Measurements from ENCODE around the gene MLLT1.

The MLLT1 gene

GRCh38 chr19:6204866-6205723 is 74.7 kb downstream of the MLLT1 start:
- H3K27ac ChIP-seq (ENCODE audit: low read depth, low read length), result no peak overlapping the region
- no peaks in the 10 kb centered on the region for H3K9me2 ChIP-seq (replicated peaks; ENCODE audit: control insufficient read depth, low read length)
- no peak overlapping the region for H3K4me3 ChIP-seq (ENCODE audit: low read length)
- H3F3A ChIP-seq (ENCODE audit: control insufficient read depth, insufficient read depth), result 0 out of 2 replicates have a peak, but pooled peaks cover 2% of the 10 kb centered on the region
- peaks cover 24% of the 10 kb centered on the region for H3K4me1 ChIP-seq (ENCODE audit: control insufficient read depth, low read length)
- H3K79me2 ChIP-seq (ENCODE audit: control insufficient read depth, low read length), result no peaks in the 10 kb centered on the region
- TF ChIP-seq CTCF (IDR thresholded peaks at IDR 0.05; ENCODE audit: low read depth, low read length, poor library complexity, severe bottlenecking) (no peak), EZH2phosphoT487 (IDR thresholded peaks at IDR 0.05; ENCODE audit: borderline replicate concordance, low read length) (no peak)
- no peaks in the 10 kb centered on the region for H3K36me3 ChIP-seq (ENCODE audit: control insufficient read depth, low read length)
- no peaks in the 10 kb centered on the region for H4K20me1 ChIP-seq (ENCODE audit: control insufficient read depth, insufficient read depth, low read depth, low read length)
- no peaks in the 10 kb centered on the region for H3K9me3 ChIP-seq (ENCODE audit: control insufficient read depth, insufficient read depth, low read length)
- H3K27me3 ChIP-seq (ENCODE audit: control insufficient read depth, low read length), result no peaks in the 10 kb centered on the region
- H3K4me2 ChIP-seq (ENCODE audit: low read length), result no peak overlapping the region

GRCh38 chr19:6204212-6204611 is 75.6 kb downstream of the MLLT1 start:
- Histone ChIP-seq H3K27ac (ENCODE audit: low read depth, low read length) (0 out of 2 replicates have a peak overlapping the region, but pooled peaks have one; percentile 10), H3K4me2 (ENCODE audit: low read length) (peak overlapping the region; percentile 42)

GRCh38 chr19:6199240-6199994 is 80.4 kb downstream of the MLLT1 start:
- peaks cover 32% of the 10 kb centered on the region for H3K79me2 ChIP-seq (ENCODE audit: control insufficient read depth, low read length)
- peak overlapping the region; percentile 99 for H3K4me2 ChIP-seq (ENCODE audit: low read length)
- H3K4me1 ChIP-seq (ENCODE audit: control insufficient read depth, low read length), result peaks cover 34% of the 10 kb centered on the region
- H3K27ac ChIP-seq (ENCODE audit: low read depth, low read length), result peak overlapping the region; percentile 71
- no peaks in the 10 kb centered on the region for H3K9me3 ChIP-seq (ENCODE audit: control insufficient read depth, insufficient read depth, low read length)
- no peaks in the 10 kb centered on the region for H3K9me2 ChIP-seq (replicated peaks; ENCODE audit: control insufficient read depth, low read length)
- H3K27me3 ChIP-seq (ENCODE audit: control insufficient read depth, low read length), result no peaks in the 10 kb centered on the region
- H3K36me3 ChIP-seq (ENCODE audit: control insufficient read depth, low read length), result peaks cover 5% of the 10 kb centered on the region; the same call in 1 of the 2 replicates
- 0 out of 2 replicates have a peak, but pooled peaks cover 5% of the 10 kb centered on the region for H3F3A ChIP-seq (ENCODE audit: control insufficient read depth, insufficient read depth)
- TF ChIP-seq CTCF (IDR thresholded peaks at IDR 0.05; ENCODE audit: low read depth, low read length, poor library complexity, severe bottlenecking) (no peak), EZH2phosphoT487 (IDR thresholded peaks at IDR 0.05; ENCODE audit: borderline replicate concordance, low read length) (no peak)
- no peaks in the 10 kb centered on the region for H4K20me1 ChIP-seq (ENCODE audit: control insufficient read depth, insufficient read depth, low read depth, low read length)
- peak overlapping the region; percentile 99 for H3K4me3 ChIP-seq (ENCODE audit: low read length)

More at GRCh38 chr19:6204212-6204611, 75.6 kb downstream of the MLLT1 start:
- H3K79me2 ChIP-seq (ENCODE audit: control insufficient read depth, low read length), result peaks cover under 1% of the 10 kb centered on the region
- no peaks in the 10 kb centered on the region for H3K9me2 ChIP-seq (replicated peaks; ENCODE audit: control insufficient read depth, low read length)
- H3K27me3 ChIP-seq (ENCODE audit: control insufficient read depth, low read length), result no peaks in the 10 kb centered on the region
- no peaks in the 10 kb centered on the region for H3K9me3 ChIP-seq (ENCODE audit: control insufficient read depth, insufficient read depth, low read length)
- peaks cover 28% of the 10 kb centered on the region for H3K4me1 ChIP-seq (ENCODE audit: control insufficient read depth, low read length)
- H3K4me3 ChIP-seq (ENCODE audit: low read length), result peak overlapping the region; percentile 38
- no peak for TF ChIP-seq CTCF (IDR thresholded peaks at IDR 0.05; ENCODE audit: low read depth, low read length, poor library complexity, severe bottlenecking)
- no peak for TF ChIP-seq EZH2phosphoT487 (IDR thresholded peaks at IDR 0.05; ENCODE audit: borderline replicate concordance, low read length)
- no peaks in the 10 kb centered on the region for H4K20me1 ChIP-seq (ENCODE audit: control insufficient read depth, insufficient read depth, low read depth, low read length)
- H3F3A ChIP-seq (ENCODE audit: control insufficient read depth, insufficient read depth), result 0 out of 2 replicates have a peak, but pooled peaks cover 5% of the 10 kb centered on the region
- no peaks in the 10 kb centered on the region for H3K36me3 ChIP-seq (ENCODE audit: control insufficient read depth, low read length)
